IPS-18a (cell line): ENCODE results near the gene CPLANE2.
"Not testable (repeated sequence)": the region's sequence is repeated elsewhere in the genome, so short reads cannot be mapped to it uniquely, and the experiment has no call there.

Experiments
- H3K27ac ChIP-seq: one replicate; pipeline ENCODE4 v1.5.1; 2013; ENCODE audit warnings: low read length
- H3K27me3 ChIP-seq: one replicate; pipeline ENCODE4 v1.6.1; 2013; ENCODE audit warnings: mild to moderate bottlenecking, low read length; ENCODE audit not compliant: control insufficient read depth, insufficient read depth
- H3K36me3 ChIP-seq: one replicate; pipeline ENCODE4 v1.6.1; 2013; ENCODE audit warnings: low read depth, low read length; ENCODE audit not compliant: control insufficient read depth
- H3K4me1 ChIP-seq: one replicate; pipeline ENCODE4 v1.6.1; 2013; ENCODE audit warnings: low read depth, low read length; ENCODE audit not compliant: control insufficient read depth
- H3K4me3 ChIP-seq: one replicate; pipeline ENCODE4 v1.5.1; 2013; ENCODE audit warnings: low read length
- H3K9ac ChIP-seq: one replicate; pipeline ENCODE4 v1.6.1; 2013; ENCODE audit warnings: mild to moderate bottlenecking, low read length, moderate library complexity
- H3K9me3 ChIP-seq: one replicate; pipeline ENCODE4 v1.6.1; 2013; ENCODE audit warnings: low read depth, low read length; ENCODE audit not compliant: control insufficient read depth

Gene CPLANE2

DNA sequence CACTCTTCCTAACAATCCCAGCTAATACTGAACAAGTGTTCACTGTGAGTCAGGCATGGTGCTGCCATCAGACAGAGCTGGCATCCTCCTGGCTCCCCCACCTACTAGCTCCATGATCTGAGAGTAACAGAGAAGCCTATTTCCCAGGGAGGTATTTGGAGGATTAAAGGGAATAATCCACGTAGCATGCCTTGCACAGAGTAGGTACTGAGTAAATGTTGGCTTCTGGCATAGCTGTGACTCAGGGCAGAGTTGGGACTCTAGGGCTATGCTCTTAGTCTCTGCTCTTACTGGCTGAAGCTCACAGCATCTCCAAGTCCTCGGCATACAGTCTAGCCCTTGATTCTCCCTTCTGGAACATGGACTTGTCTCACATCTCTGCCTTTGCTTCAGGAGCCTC is 32.8 kb downstream of the CPLANE2 start:
- H3K4me3 ChIP-seq, result no peak overlapping the region
- no peaks in the 10 kb centered on the region for H3K27me3 ChIP-seq
- no peak overlapping the region for H3K9ac ChIP-seq
- H3K36me3 ChIP-seq, result peaks cover 12% of the 10 kb centered on the region
- no peaks in the 10 kb centered on the region for H3K4me1 ChIP-seq
- no peak overlapping the region for H3K27ac ChIP-seq
- H3K9me3 ChIP-seq, result no peaks in the 10 kb centered on the region

DNA sequence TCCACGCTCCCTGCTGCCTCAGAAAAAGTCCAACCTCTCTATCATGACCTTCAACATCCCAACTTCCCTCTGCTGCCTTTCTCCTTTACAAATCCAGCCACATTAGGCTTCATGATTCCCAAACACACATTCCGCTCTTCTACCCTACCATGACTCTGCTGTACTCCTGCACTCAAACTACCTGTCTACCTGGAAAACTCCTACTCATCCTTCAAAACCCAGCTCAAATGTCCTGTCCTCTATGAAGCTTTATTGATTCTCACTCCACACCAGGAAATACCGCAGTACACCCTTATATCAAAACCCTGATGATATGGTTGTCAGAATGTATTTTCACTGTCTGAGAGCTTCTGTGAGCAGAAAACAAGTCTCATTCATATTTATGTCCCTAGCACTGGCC is 33.4 kb downstream of the CPLANE2 start:
- Histone ChIP-seq H3K36me3 (peaks cover 12% of the 10 kb centered on the region), H3K27me3 (no peaks in the 10 kb centered on the region)

DNA sequence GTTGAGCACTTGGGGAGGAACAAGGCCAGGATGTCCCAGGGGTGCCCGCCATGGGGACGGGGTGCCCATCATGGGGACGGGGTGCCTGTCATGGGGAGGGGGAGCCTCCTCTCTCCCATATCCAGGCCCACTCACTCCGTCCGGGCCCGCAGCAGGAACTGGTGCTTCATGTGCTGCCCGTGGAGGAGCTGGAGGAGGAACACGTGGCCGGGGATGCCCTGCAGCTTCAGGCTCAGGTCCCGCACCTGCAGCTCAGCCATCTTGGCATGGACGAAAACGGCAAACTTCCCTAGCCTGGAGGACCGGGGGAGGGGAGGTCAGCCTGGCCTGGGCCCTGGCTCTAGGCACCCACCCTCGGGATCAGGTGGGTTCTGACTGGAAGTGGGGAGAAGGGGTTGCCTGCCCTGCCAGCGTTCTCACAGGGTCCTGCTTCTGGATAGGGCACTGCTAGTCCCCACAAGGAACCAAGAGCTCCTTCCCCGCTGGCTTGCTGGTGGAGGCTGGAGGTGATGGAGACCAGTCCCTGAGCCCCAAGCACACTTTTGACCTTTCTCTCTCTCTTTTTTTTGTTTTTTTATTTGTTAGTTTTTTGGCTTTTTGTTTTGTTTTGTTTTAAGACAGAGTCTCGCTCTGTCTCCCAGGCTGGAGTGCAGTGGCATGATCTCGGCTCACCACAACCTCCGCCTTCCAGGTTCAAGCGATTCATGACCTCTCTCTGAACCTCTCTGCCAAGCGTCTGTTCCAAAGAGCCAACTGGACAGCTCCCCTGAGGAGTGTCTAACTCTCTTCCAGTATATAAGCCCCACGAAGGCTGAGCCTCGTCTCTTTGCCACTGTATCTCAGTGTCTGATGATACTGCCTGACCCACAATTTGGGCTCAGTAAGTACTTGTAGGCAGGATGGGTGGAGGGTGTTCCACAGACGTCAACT is 34.4 kb downstream of the CPLANE2 start:
- H3K9ac ChIP-seq, result no peak overlapping the region
- peaks cover 12% of the 10 kb centered on the region for H3K36me3 ChIP-seq
- no peaks in the 10 kb centered on the region for H3K27me3 ChIP-seq
- H3K9me3 ChIP-seq, result no peaks in the 10 kb centered on the region
- no peaks in the 10 kb centered on the region for H3K4me1 ChIP-seq
- no peak overlapping the region for H3K27ac ChIP-seq
- H3K4me3 ChIP-seq, result no peak overlapping the region

More for the DNA sequence above, 33.4 kb downstream of the CPLANE2 start:
- Histone ChIP-seq H3K27ac (no peak overlapping the region), H3K9me3 (no peaks in the 10 kb centered on the region), H3K4me3 (no peak overlapping the region), H3K4me1 (no peaks in the 10 kb centered on the region), H3K9ac (no peak overlapping the region)

DNA sequence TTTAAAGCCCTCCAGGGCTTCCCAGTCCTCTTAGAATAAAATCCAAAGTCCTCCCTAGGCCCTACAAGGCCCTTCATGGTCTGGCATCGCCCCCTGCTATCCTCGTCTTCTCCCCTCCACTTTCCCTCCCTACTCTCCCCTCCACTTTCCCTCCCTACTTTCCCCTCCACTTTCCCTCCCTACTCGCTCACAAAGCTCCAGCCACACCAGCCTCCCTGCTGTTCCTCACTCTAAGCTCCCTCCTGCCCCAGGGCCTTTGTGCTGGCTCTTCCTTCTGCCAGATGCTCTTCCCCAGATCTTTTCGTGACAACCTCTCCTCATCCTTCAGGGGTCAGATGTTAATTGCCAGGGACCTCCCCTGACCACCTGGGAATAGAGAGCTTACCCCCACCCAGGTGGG is 37.3 kb downstream of the CPLANE2 start:
- Histone ChIP-seq H3K27ac (no peak overlapping the region), H3K9me3 (no peaks in the 10 kb centered on the region), H3K4me1 (no peaks in the 10 kb centered on the region), H3K36me3 (peaks cover 12% of the 10 kb centered on the region), H3K4me3 (no peak overlapping the region), H3K9ac (no peak overlapping the region), H3K27me3 (no peaks in the 10 kb centered on the region)

DNA sequence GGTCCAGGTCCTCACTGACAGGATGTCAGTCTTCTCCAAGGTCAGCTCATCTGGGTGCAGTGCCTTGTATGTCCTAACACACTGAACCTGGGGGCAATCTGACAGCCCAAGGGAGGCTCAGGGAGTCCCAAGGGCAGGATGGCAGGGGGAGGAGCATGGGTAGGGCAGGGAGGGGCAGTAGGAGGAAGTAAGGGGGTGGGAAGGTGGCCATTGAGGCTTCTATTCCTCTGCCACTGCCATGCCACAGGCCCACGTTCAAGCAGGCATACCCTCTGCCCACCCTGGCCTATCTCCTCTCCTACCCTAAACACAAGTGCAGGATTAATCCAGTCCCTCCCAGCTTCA is 37.9 kb downstream of the CPLANE2 start:
- Histone ChIP-seq H3K27ac (no peak overlapping the region), H3K4me1 (no peaks in the 10 kb centered on the region), H3K4me3 (no peak overlapping the region), H3K9me3 (no peaks in the 10 kb centered on the region), H3K9ac (no peak overlapping the region), H3K27me3 (no peaks in the 10 kb centered on the region), H3K36me3 (peaks cover 9% of the 10 kb centered on the region)

DNA sequence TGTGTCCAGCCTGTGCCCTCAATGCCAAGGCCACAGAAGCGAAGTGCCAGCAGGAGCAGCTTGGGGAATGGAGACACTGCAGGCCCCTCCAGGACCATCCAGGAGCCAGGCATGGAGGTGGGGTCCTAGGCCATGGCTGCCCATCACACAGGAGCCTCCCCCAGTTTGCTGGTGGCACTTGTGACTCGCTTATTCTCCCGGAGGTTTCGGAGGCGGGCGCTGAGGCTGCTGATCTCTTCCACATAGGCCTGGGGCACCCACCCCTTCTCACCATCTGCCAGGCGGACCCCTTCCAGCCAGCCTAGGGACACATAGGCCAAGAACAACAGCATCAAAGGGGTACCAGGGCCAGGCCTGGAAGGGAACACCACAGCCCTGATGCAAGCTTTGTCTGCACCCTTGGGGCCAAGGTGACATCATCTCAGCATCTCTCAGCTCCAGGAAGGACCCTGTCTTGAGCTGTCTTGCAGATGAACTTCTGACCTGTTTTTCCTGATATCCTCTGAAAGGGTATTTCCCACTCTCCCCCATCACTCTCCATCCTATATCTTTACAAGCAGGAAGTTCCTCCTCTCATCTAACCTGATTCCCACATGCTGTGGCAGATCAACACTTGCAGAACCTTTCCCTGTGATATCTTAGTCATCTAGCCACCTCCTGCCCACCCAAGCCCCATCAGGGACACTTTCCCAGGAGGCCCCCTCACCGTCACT is 38.4 kb downstream of the CPLANE2 start:
- no peaks in the 10 kb centered on the region for H3K9me3 ChIP-seq
- no peak overlapping the region for H3K4me3 ChIP-seq
- H3K27me3 ChIP-seq, result no peaks in the 10 kb centered on the region
- no peak overlapping the region for H3K27ac ChIP-seq
- peaks cover 6% of the 10 kb centered on the region for H3K36me3 ChIP-seq
- no peaks in the 10 kb centered on the region for H3K4me1 ChIP-seq
- no peak overlapping the region for H3K9ac ChIP-seq

DNA sequence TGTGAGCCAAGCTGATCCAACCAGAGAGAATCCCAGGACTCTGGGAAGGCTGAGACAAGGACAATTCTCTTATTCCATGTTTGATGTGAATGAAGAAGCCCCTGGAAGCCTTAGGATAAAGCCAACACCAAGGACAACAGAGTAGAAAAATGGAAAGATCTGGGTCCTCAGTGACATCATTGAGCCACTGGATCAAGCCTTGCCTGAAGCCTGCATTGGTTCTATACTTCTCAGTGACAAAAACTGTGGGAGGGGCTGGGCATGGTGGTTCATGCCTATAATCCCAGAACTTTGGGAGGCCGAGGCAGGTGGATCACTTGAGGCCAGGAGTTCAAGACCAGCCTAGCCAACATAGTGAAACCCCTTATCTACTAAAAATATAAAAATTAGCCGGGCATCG is 40.1 kb downstream of the CPLANE2 start:
- H3K9me3 ChIP-seq, result no peaks in the 10 kb centered on the region
- no peaks in the 10 kb centered on the region for H3K4me1 ChIP-seq
- H3K27me3 ChIP-seq, result no peaks in the 10 kb centered on the region
- no peak overlapping the region for H3K27ac ChIP-seq
- H3K9ac ChIP-seq, result no peak overlapping the region
- no peaks in the 10 kb centered on the region for H3K36me3 ChIP-seq
- H3K4me3 ChIP-seq, result no peak overlapping the region

DNA sequence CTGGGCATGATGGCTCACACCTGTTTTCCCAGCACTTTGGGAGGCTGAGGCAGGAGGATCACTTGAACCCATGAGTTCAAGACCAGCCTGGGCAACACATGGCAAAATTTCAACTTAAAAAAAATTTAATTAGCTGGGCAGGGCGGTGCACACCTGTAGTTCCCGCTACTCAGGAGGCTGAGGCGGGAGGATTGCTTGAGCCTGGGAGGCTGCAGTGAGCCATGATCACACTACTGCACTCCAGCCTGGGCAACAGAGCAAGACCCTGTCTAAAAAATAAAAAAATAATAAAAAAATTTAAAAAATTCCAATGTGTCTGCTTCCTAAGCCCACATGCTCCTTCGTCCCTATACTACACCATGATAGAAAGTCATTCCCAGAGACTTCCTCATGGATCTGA is 40.8 kb downstream of the CPLANE2 start:
- H3K9ac ChIP-seq, H3K9me3 ChIP-seq, H3K4me3 ChIP-seq, H3K27me3 ChIP-seq, H3K4me1 ChIP-seq, H3K27ac ChIP-seq, H3K36me3 ChIP-seq: not testable (repeated sequence)

DNA sequence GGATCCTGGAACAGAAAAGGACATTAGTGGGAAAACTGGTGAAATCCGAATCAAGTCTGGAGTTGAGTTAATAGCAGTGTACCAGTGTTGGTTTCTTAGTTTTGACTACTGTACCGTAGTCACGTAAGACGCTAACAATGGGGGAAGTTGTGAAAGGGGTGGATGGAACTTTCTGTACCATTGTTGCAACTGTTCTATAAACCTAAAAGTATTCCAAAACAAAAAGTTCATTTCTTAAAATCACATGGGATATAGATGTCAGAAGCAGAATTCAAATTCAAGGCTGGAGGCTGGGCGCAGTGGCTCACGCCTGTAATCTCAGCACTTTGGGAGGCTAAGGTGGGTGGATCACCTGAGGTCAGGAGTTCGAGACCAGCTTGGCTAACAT is 41.5 kb downstream of the CPLANE2 start:
- Histone ChIP-seq H3K36me3 (no peaks in the 10 kb centered on the region), H3K27ac (no peak overlapping the region), H3K9me3 (no peaks in the 10 kb centered on the region)

DNA sequence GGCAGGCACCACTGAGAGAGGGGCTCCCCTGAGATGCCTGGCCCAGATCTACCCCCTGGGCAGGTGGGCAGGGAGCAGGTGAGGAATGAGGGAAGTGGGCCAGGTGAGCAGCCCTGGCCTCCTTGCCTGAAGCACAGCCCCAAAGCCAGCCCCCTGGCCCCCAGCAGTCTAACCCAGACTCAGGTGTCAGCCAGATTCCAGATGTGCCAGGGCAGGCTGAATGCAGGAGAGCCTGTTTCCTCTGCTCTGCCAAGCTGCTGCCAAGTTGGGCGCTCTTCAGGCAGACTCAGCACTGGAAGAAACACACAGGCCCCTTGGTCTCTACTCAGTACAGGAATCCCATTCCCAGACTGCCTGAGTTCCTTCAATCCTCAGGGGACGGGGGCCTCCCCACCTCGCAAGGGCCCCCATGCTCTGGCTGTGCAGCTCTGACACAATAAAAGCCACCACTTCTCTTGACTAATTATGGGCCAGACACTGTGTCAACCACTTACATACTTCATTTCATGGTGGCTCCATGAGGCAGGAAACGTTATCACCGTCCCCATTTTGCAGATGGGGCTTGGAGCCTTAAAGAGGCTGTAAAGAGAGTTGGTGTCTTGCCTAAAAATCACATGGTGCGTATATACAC is 45.0 kb downstream of the CPLANE2 start:
- H3K36me3 ChIP-seq, result no peaks in the 10 kb centered on the region
- H3K9ac ChIP-seq, result no peak overlapping the region
- no peak overlapping the region for H3K4me3 ChIP-seq
- no peaks in the 10 kb centered on the region for H3K27me3 ChIP-seq
- H3K9me3 ChIP-seq, result no peaks in the 10 kb centered on the region
- H3K4me1 ChIP-seq, result no peaks in the 10 kb centered on the region
- H3K27ac ChIP-seq, result no peak overlapping the region

More for the DNA sequence above, 41.5 kb downstream of the CPLANE2 start:
- Histone ChIP-seq H3K27me3 (no peaks in the 10 kb centered on the region), H3K4me3 (no peak overlapping the region), H3K9ac (no peak overlapping the region), H3K4me1 (no peaks in the 10 kb centered on the region)

DNA sequence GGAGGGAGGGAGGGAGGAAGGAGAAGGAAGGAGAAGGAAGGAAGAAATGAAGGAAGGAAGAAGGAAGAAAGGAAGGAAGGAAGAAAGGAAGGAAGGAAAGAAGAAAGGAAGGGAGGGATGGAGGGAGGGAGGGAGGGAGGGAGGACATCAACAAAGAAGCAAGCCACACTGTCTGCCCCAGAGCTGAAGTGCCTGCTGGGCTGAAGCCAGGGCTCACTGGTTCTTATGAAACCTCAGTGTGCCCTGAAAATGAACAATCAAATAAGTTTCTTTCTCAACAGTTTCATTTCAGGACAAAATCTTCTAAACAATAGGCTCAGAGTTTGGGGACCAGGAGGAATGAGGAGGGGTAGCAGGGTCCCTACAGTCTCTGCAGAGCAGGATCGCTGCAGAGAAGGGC is 45.7 kb downstream of the CPLANE2 start:
- Histone ChIP-seq H3K36me3 (no peaks in the 10 kb centered on the region), H3K4me3 (no peak overlapping the region), H3K9ac (no peak overlapping the region), H3K27ac (no peak overlapping the region), H3K9me3 (no peaks in the 10 kb centered on the region), H3K27me3 (no peaks in the 10 kb centered on the region), H3K4me1 (no peaks in the 10 kb centered on the region)
